Glomerular visceral epithelial cell (primary cell): Measurements from ENCODE around the gene ADGRA1.
A peak's percentile ranks its signal among the peaks of the same experiment; 100 is the strongest.
"Not testable (repeated sequence)": the region's sequence is repeated elsewhere in the genome, so short reads cannot be mapped to it uniquely, and the experiment has no call there.

Experiments
- DNase-seq: peaks from one replicate; pipeline ENCODE4 v3.0.0-alpha.2; 2016; ENCODE audit errors: extremely low spot score

ADGRA1 gene

GRCh38 chr10:133142523-133143199 lies 54.9 kb downstream of the ADGRA1 start:
- DNase-seq, result no peak

DNA sequence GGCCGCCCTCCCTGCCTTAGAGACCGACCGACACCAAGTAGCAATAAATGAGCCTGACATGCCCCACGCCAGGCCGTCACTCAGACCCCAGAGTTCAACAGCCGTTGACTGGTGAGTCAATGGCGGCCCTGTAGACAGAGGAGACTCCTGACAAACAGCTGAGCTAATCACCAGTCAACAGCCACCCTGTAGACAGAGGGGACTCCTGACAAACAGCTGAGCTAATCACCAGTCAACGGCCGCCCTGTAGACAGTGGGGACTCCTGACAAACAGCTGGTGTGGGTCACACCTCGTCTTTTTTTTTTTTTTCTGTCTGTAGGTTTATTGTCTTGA lies 55.4 kb downstream of the ADGRA1 start:
- no peak for DNase-seq

- DNase-seq, result no peak
Observed at GRCh38 chr10:133143546-133143945, 55.8 kb downstream of the ADGRA1 start.

- no peak for DNase-seq
Observed at GRCh38 chr10:133144771-133145170, 57.0 kb downstream of the ADGRA1 start.

DNA sequence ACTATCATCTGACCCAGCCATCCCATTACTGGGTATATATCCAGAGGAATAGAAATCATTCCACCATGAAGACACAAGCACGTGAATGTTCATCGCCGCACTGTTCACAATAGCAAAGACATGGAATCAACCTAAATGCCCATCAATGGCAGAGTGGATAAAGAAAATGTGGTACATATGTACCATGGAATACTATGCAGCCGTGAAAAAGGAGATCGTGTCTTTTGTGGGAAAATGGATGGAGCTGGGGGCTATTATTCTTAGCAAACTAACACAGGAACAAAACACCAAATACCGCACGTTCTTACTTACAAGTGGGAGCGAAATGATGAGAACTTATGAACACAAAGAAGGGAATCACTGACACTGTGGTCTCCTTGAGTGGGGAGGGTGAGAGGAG lies 62.5 kb downstream of the ADGRA1 start:
- DNase-seq, result no peak

- no peak for DNase-seq
Observed at GRCh38 chr10:133150656-133151055, 62.9 kb downstream of the ADGRA1 start.

- DNase-seq, result not testable (repeated sequence)
Observed at GRCh38 chr10:133151071-133151470, 63.3 kb downstream of the ADGRA1 start.

- DNase-seq, result no peak
Observed at GRCh38 chr10:133151543-133151972, 63.8 kb downstream of the ADGRA1 start.

DNA sequence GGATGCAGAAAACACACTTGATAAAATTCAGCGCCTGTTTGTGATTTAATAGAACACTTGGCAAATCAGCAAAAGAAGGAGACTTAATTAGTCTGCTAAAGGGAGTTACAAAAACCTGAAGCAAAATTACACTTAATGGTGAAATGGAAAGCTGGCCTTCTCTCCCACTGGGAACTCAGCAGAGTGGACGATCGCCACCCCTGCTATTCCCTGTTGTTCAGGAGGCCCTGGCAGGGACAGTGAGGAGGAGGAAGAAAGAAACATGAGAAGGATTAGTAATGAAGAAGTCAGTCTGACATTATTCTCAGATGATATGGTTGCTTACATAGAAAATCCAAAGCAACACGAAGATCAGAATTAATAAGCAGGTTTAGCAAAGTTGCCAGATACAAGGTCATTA lies 66.7 kb downstream of the ADGRA1 start:
- DNase-seq, result no peak

- no peak for DNase-seq
Observed at GRCh38 chr10:133154996-133155778, 67.5 kb downstream of the ADGRA1 start.

DNA sequence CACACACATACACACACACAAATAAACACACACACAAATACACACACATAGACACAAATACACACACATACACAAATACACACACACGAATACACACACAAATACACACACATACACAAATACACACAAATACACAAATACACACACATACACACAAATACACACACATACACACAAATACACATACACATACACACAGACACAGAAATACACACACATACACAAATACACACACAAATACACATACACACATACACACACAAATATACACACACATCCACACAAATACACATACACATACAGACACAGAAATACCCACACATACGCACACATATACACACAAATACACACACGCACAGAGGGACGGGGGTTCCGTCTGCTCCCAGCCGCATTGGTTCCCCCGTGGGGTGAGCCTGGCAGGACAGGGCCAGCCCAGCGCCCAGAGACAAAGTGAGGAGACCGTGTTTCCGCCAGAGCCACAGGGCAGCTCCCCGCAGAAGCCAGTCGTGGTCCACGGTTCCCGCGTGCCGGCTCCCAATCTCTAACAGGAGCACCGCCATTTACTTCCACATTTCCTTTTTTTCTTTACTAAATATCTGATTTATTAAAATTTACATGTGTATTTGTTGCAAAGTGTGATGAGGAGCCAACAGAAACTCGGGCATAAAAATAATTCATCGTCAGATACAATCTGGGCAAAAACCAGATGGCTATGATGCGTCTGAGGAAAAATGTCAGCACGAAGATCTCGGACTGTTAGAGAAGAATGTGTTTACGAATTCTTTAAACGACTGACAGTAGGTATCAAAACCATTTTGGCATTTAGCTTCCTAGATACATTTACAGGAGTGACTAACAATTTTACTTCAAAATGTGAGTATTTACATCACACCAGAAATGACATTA lies 69.2 kb downstream of the ADGRA1 start:
- DNase-seq, result no peak

DNA sequence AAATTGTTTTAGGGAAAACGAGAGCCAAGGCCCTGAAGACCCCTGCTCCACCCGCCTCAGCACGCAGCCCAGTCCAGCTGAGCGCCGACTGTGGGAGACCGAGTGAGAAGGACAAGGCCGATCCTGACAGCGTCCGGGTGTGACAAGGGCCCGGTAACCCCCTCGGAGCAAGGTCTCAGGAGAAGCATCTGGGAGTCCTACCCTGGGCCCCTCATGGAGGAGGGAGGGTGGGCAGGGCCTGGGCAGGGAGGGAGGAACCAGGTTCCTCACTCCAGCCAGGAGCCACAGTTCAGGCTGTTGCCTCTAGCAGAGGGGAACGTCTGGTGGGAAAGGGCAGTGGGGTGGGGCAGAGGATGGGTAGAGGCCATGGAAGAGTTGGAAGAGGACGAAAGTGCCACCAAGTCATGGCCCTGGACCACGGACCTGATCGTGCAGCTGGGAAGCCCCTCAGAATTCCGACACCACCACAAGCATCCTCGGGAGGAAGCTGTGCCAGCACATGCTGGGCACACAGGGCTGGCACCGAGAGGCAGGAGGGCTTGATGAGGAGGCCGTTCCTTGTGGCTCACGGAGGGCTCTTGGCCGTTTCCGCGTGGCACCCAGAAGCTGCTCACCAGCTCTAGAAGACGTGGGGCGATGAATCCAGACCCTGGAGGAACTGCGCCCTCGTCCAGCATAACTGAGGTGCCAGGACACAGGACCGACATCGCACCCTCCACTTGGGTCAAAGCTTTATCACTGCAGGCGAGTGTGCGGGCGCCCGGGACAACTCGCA lies 70.1 kb downstream of the ADGRA1 start:
- DNase-seq, result no peak

- no peak for DNase-seq
Observed at GRCh38 chr10:133158437-133158755, 70.7 kb downstream of the ADGRA1 start.

DNA sequence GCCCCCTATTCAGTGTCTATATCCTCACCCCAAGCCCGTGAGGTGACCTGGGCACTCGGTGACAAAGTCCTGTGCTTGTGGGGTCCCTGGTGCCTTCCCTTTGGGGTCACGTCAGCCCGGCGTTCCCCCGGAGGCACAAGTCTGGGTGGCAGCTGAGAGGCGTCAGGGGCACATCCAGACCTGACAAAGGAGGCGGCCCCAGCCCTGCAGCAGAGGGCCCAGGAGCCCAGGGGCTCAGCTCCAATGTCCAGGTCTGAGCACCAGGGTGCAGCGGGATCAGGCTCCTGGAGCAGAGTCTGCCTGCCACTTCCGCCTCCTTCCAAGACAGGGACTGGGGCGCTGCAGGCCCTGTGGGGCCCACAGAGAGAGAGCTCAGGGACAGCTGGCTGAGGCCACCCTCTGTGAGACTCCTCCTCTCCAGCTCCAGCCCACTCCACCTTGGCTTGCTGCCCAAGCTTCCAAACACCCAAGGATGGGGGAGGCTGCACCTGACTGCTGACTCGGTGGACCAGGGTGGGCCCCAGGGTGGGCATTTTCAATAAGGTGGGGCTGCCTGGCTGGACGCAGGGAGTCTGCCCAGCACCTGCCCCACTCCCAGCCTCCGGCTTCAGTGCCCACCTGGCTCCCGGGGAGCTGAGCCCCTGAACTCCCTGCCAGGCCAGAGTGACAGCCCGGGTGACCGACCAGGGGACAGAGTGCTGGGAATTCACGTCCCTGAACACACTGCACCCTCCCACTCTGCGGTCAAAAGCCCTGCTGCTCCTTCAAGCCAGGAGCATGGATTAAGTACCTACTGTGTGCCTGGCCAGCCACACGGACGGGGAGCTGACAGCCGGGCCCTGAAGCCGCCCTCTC lies 71.3 kb downstream of the ADGRA1 start:
- DNase-seq, result peak; percentile 37

DNA sequence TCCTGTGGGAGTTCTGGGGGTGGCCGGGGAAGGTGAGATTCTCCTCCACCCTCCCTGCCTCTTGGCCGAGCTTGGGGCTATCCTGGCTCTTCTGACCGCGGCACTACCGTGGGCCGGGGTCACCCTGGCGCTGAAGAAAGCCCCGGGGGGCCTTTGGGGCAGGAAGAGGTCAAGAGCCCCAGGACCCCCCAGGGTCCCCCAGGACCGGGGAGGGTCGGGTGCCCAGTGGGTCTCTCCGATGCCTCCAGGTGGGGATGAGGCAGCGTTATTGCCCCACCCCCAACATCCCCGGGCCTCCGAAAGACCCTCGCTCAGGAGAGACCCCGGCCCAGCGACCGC lies 71.9 kb downstream of the ADGRA1 start:
- no peak for DNase-seq

DNA sequence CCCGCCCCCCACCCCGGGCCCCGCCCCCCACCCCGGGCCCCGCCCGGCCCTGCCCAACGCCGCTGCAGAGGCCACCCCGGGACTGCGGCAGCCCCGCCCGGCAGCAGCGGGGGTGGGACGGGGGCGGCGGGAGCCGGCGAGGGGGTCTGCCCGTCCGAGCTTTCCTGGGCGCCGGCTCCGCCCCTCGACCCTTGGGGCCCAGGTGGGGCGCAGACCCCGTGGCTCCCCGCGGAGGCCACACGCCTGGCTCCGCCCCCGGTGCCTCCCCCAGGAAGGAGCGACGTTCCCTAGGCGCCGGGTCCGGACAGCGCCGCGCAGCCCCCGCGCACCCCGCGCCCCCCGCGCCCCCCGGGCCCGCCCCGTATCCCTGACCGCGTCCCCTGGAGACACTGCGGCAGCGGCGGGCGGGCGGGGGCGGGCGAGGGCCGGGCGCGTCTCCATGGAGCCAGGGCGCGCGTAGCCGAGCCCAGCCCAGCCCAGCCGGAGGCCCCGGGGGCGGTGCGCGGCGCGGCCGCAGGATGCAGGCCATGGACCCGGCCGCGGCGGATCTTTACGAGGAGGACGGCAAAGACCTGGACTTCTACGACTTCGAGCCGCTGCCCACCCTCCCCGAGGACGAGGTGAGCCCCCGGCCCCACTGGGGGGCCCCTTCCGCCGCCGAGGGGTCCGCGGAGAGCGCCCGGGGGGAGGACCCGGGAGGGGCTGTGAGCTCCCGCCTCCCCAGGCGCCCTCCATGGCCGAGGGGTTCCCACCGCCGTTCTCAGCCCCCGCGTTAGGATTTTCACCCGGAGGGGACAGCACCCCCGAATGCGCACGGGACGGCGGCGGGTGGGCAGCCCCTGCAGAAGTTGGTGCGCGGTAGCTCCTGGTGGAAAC lies 72.5 kb downstream of the ADGRA1 start, which contains the start of gene KNDC1:
Gene KNDC1 (plus strand): TSS at position 270 of the 876 bp plus-strand sequence. CDS start 249 bp downstream, at position 519.
- peak; percentile 12 for DNase-seq

- no peak for DNase-seq
Observed at GRCh38 chr10:133160826-133161471, 73.2 kb downstream of the ADGRA1 start.

DNA sequence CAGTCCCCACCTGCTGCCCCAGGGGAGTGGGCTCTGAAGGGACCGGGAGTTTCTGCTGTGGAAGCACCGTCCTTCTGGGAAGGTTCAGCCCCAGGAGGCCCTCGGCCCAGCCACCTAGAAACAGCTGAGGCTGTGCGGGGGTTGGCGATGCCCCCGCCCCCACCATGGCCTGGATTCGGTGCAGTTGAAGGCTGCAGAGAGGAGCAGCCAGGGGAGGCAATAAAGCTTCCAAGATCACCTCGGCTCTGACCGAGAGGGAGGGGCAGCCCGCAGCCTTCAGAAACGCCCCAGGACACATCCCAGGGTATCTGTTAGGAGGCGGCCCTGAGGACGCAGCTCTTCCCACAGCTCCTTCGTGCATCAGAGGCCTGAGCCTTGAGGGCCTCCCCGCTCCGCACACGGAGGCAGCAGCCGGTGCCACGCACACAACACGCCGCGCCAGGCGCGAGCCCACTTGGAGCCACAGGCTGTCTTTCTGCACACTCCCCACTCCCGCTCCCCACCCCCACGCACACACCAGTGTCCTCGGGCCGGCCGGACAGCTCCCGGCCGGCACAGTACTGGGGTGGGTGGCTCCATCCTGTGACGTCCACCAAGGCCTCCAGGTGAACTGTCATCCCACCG lies 73.9 kb downstream of the ADGRA1 start:
- no peak for DNase-seq
